Right lung (tissue), 5 donors: Measurements from ENCODE around the gene CYB5A. TPM values are rescaled to one million over a fixed set of nuclear protein-coding genes. Genes with fewer than 3 reads are reported as not detected.

Experiments used
- DNase-seq, 2 donors: peaks; one replicate each; pipeline ENCODE4 v3.0.0-alpha.2; 2013
- polyA plus RNA-seq, 5 donors: library from polyadenylated mRNA; unstranded; fragments of 120-200 nt; gene quantifications; one replicate each; pipeline versions ENCODE4 v1.2.1 to v1.2.3, GENCODE V29; 2013; ENCODE audit warnings: inconsistent platforms in 1 of 5, low replicate concordance in 1 of 5; ENCODE audit not compliant: insufficient read length in 5 of 5, insufficient read depth in 1 of 5

CYB5A gene
- polyA plus RNA-seq, 5 donors: 253 to 285 (median 268) TPM

DNA sequence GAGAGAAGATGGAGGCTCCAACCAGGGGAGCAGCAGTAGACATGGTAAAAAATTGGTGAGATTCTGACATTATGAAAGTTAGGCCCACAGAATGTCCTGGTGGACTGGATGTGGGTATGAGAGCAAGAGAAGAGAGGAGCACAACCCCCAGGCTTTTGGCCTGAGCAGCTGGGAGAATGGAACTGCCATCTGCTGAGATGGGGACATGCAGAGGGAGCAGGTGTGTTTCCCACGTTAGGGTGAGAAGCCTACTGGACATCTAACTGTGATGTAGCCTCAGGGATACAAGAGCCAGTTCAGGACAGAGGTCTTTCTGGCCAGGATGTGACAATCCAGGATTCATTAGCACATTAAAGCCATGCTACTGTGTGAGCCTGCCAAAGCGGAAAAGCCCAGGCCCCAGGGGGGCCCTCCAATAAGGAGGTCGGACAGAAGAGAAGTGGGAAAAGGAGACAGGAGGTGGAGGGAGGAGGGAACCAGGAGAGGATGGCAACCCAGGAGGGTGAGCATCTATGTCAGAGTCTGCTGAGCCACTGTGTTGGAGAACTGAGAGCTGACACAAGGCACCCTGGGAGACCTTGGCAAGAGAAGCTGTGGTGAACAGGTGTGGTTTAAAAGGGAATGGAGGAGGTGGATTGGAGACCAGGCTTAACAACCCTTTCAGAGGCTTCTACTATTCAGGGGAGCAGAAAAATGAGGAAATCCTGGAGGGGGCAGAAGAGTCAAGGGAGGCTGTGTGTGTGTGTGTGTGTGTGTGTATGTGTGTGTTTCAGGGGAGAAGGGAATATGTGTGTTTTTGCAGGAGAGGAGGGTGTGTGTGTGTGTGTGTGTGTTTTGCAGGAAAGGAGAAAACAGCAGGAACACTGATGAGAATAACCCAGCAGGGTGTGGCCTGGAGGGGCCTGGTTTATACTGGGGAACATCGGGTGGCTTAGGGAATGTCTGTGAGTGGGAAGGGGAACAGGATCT lies 10.5 kb downstream of the CYB5A start:
- DNase-seq: no peak

DNA sequence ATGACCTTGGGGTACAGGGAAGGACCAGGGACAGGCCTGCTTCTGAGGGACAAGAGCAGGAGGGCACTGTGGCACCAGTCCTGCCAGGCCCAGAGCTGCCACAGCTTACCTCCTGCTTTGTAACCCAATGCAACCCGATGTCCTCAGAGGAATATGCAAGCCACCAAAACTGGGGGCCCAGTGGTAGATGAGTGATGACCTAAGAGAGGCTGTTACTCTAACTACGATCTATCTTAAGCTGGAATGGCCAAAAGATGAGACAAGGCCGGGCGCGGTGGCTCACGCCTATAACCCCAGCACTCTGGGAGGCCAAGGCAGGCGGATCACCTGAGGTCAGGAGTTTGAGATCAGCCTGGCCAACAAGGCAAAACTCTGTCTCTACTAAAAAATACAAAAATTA lies 12.8 kb downstream of the CYB5A start:
- no peak for DNase-seq

DNA sequence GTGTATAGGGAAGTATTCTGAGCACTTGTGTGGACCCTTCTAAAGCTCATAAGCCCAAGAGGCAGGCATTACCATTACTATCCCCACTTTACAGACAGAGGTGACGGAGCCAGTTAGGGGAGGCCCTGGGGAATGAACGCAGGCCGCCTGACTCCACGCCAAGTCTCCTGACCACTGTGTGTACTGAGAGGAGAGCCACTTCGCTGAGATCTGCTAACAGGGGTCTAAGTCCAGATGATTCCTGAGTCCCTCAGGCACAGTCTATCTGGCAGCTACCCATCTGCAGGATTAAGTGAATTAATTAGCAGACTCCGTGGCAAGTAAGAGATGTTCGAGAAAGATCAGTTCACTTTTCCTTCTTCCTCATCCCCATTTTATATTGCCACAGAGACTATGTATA lies 13.7 kb downstream of the CYB5A start:
- DNase-seq: no peak

DNA sequence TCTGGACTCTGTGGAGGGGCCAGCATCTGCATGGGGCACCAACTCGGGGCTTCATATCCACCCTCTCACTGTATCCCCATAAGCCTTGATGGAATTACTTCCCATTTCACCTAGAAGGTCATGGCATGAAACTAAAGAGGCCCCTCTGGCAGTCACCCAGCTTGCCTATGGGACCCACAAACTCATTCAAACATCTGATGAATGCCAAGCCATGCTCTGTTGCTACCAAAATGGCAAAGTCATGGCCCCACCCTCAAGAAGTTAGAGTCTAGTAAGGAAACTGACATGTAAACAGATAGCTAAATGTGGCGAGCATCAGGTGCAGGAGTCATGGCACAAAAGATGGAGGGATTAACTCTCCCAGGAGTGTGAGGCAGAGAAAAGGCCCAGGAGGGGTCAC lies 14.5 kb downstream of the CYB5A start:
- DNase-seq: no peak

DNA sequence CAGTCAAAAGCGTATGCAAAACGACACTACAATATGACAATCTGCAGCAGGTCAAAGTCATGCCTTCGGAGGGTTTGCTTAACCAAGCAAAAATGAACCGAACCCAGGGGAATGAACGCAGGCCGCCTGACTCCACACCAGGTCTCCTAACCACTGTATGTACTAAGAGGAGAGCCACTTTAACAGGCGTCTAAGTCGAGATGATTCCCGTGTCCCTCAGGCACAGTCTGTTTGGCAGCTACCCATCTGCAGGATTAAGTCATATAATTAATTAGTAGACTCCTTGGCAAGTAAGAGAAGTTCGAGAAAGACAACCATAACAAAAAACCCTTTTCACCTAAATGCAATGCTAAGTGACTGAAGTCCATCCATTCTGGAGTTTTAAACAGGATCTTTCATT lies 15.2 kb downstream of the CYB5A start:
- DNase-seq: no peak

DNA sequence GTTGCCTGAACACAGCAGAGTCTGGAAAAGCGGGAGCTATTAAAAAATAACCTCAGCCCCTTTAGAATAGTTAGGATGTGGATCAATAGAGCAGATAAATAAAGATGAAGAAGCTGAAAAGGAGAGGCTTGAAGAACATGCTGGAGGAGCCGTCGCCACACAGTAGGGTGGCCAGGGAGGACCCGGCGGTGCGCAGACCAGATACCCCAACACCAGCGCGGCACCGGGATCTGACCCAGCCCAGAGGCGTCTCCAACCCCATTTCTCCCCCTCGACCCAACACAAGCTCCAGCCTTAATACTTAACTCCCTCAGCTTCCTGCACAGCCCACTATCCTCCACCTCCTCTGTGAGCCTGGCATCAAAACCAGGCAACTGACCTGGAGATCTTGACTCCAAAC lies 16.0 kb downstream of the CYB5A start:
- DNase-seq: no peak

DNA sequence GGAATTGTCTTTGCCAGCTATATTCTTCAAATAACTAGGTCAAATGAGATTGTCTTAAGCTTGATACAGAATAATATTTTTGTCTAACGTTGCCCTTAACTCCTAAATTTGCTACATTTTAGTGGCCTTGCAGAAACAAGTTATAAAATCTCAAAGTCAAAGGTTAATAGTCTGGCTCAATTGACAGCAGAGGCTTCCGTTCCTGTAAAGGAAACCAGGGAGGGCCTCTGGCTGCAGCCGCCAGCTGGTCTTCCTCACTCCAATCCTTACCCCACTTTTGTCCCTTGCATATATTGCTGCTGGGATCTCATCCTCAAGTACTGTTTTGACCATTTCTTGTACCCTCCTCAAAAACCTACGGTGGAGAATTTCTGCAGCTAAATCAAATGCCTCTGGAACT lies 17.1 kb downstream of the CYB5A start:
- DNase-seq: no peak

DNA sequence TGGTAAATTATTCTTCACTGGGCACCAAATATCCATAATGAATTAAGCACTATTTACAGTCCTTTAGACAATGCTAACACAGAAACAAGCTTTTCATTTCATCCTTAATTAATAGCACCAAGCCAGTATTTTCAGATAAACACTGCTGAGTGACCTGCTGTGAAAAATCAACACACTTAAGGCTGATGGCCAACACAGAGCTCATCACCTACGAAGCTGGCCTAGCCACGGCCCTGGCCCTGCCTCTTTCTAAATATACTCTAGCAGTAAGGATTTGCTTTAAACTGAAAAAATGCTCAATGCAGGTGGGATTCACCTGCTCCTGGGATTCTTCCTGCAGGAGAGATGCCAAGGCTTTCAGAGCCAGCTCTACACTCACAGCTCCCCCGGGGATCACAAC lies 18.4 kb downstream of the CYB5A start:
- no peak for DNase-seq

DNA sequence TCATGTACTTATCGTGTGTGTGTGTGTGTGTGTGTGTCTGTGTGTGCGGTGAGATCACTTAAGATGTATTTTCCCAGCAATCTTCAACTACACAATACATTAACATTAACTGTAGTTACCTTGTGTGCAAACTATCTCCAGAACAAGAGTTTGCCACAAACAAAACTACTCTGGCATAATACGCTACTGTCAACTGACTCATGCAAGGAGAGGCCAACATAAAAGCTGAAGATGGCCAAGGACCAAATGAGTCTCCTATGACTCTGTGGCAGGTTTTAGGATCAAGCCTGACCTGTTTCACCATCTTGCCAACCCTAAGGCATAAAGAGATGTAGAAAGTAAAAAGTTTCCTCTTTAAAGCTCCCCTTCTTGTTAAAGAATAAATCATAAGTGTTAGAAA lies 20.1 kb downstream of the CYB5A start:
- DNase-seq: no peak

DNA sequence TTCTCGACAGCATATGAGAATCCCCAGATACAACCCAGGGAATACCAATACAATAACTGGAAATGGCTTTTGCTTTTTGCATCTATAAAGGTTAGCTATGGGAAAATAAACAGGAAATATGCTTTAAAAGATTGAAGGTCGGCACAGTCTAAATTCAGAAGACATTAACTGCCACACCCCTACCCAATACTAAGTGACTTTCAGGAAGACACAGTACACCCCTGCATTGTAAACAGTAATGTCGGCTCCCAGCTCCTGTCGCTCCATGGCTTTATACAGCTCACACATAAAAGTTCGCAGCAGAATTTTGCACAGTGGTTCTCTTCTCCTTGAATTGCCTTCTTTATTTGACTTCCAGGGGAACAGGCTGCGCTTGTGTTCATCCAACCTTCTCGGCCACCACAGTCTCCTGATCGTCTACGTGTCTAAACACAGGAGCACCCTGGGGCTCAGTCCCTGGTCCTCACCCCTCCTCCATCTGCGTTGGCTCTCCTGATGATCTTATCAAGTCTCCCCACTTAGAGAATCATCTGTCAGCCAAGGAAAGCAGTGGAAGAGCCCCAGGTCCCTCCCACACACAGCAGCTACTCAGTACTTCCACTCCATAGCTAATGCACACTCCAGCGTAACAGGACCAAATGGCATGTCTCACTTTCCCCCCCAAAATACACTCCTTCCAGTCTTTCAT lies 22.7 kb downstream of the CYB5A start:
- DNase-seq: no peak

DNA sequence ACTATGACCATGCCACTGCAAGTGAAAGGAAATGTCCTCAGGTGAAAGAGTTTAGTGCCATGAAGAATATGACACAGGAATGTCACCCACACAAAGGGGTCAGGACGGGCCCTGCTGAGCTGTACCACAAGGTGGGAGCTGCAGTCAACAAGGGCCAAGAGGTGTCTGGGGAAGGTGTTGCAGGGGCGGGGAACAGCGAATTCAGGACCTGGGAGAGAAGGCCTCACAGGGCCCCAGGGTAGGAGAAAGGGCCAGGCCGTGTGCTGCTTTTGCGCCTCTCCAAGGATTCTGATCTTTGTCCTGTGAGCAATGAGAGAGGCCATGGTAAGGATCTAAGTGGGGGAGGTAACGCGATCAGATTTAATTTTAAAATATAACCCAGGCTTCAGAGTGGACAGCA lies 23.6 kb downstream of the CYB5A start:
- no peak for DNase-seq

DNA sequence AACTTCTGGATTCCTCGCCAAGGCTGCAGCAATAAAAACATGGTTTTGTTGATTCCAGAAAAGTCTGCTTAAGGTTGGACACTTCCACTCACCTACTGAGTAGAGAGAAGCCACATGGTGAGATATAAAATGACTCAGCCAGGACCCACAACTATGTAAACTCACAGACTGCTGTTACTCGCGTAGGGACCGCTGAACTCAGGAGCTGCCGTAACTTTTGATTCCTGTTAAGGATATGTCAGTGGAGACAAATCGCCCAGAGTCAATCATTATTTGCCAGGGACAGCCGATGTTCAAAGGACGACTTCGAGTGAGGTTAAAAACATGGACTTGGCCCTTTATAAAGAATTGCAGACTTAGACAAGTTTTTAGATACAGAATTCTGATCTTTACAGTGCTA lies 25.6 kb downstream of the CYB5A start:
- no peak for DNase-seq

DNA sequence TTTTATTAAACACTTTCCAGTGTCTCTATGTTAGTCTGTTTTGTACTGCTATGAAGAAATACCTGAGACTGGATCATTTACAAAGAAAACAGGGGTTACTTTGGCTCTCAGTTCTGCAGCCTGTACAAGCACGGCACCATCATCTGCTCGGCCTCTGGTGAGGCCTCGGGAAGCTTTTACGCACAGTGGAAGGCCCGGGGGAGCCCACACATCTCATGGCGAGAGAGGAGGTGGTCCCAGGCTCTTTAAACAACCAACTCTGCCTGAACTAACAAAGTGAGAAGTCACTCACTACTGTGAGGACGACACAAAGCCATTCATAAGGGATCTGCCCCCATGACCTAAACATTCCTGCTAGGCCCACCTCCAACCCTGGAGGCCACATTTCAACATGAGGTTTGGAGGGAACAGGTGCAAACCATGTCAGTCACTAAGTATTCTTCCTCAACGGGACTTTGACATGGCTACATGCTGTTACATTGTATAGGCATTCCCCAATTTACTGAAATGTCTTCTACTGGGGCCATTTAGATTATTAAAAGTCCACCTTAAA lies 26.1 kb downstream of the CYB5A start:
- no peak for DNase-seq

DNA sequence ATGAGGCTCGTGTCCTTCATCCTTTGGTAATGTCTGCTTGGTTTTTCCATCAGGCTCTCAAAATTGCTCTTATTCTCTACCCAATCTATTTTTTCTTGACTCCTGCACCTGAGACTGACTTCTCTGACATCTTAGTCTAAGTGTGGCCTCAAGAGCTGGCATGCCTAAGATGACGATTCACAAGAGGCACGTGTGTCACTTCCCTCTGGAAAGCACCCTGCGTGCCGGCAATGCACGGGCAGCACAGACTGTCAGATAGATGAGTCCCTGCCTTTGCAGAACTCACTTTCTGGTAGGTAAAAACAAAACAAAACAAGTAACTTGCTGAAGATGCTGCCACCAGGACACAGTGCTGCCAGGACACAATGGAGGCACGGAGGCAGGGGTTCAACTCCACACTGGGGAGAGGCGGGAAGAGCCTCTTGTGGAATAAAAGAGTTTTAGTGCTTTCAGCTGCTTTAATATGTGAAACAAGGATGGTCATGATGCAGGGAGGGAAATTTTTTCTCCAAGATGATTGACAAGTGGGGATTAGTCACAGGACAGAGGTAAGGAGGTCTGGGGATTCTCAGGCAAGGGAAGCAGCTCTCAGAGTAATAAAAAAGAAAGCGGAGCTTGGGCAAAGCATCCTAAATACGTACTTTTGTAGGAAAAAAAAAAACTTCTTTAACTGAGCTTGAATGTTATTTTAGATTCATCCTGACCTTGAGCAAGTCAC lies 27.3 kb downstream of the CYB5A start:
- no peak for DNase-seq

DNA sequence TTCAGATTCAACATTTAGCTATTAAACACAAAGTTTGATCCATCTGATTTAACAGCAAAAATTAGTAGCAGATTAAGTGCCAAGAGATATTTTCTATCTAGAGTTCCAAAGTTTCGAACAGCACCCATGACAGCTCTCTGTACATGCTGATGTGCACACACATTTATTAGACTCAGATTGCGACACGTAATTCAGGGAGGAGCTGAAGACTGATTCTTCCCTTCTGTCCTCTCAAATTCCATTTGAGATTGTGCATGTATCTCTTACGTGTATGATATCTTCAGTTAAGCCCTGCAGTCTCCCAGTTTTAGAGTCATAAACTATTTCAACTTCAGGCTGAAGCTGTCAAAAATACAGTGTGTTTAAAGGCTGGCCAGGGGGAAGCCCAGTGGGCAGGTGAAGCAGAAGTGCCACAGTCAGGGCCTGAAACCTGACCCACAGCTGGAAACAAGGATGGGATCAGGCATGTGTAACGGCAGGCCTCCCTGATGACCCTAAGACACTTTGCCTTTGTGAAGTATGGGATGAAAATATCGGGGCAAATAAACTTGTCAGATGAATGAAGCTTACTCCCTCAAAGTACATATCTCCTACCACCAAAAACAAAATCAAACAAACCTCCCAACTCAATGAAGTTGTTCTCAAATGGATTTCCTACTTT lies 30.6 kb downstream of the CYB5A start:
- DNase-seq: no peak

DNA sequence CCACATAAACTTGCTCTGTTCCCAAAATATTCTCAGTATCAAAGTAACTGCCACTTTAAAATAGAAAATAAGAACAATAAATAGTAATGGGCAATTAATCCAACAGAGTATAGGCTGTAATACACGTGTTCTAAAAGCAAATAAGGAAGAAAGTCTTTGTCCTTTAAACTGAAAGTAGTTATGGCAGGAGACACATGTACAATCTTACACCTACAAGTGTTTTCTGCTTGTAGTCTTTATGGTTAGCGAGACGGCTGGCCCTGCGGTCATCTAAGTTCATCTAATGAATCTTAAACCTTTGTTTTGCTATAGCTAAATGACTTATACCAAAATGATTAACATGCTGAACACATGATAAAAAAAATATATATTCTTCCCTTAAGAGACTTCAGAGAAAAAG lies 32.4 kb downstream of the CYB5A start:
- DNase-seq: no peak

DNA sequence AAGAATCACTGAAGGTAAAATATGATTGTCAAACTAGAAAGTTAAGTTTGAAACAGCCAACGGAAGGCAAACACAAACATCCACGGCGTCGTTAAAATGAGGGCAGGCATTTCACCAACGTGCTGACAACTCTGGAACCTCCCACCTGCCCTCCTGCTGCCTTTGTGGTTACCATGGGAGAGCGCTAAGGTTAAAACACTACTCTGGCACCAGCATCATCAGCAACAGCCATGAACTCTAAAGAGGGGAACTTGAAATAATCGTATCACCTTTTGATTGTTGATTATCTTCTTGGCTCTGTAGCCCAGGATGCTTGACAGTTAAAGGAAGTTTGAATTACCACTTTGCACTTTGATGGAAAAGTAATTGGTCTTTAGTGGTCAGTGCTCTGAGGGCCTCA lies 34.7 kb downstream of the CYB5A start:
- DNase-seq: no peak

DNA sequence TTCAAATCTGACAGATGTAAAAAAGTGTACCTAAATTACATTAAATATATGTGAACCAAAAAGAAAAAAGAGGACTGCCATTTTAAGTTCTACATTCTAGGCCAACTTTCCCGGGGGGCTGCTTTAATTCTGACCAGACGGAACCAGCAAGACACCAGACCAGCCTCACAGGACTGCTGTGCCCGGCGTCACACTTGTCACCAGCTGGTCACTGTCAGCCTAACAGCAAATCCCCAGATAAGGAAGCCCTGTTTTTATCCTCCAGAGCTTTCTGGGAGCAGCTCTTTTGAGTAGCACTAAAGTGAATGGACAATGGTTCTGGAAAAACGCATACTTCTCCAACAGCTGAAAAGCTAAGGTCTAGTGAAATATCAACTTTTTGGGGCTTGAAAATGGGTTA lies 35.6 kb downstream of the CYB5A start:
- no peak for DNase-seq

DNA sequence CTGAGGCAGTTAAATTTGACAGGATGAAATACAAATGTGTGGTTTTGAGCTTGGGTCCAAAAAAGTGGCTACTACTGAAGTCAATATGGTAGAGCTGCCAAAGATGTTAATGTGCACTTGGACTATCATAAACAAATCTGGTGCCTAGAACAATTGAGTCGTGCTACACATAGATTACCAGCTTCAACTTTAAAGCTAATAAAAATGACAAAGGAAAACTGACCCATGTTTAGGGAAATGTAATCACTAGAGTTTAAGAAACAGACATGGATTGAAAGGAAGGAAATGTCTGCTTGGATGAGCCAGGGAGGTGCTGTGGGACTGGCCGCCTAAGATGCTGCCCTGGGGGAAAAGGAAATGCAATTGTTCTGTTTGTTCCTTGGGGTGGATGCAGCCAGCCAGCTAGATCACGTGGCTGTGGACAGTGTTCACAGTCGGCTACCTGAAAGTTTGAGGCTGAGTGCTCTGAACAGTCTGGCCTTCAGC lies 36.6 kb downstream of the CYB5A start:
- no peak for DNase-seq

DNA sequence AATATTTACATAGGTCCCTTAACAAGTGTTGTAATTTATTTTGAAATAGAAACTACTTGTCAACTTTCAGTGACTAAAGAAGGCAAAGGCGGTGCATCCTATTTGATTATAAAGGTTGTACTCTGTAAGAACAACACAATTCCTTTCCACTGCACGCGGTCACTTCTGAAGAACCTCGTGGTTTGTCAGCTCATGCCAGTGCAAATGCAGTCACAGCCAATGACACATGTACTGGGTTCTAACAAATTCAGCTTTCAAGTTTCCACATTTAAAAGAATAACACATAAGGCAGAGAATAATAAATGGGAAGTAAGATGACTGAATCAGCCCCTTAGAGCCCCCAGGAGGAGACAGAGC lies 39.7 kb downstream of the CYB5A start:
- no peak for DNase-seq

DNA sequence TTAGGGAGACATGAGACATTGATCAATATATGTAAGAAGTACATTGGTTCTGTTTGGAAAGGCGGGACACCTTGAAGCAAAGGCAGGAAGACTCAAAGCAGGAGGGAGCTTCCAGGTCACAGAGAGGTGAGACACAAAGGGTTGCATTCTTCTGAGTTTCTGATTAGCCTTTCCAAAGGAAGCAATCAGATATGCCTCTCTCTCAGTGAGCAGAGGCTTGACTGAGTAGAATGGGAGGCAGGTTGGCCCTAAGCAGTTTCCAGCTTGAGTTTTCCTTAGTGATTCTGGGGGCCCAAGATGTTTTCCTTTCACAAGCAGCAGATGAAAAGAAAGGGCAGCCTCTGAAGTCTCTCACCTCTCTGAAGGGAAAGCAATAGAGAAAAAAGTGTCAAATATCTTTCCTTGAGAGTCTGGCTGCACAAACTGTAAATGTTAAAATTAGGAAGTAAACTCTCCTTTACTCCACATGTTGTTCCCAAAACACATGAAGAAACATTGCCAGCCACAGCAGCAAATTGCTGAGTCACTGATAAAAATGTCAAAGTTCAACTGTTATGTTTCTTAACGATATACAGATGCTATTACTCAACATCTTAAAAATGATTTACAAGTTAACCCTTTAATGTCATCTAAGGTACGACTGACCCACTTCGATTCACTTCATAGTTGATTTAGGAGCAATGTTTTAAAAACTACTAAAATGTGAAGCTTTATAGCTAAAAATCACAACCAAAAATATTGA lies 40.3 kb downstream of the CYB5A start:
- DNase-seq: no peak
